ENCODE results near the gene LRP1B.

GRCh38 chr2:141364821-141365220, 766.0 kb downstream of the LRP1B start:
- no peak for TF ChIP-seq CTCF (IDR thresholded peaks at IDR 0.05)
- no peak for TF ChIP-seq POLR2A (IDR thresholded peaks at IDR 0.05)

All from right lobe of liver (tissue), 4 donors.